Duodenal mucosa (tissue), 2 donors: ENCODE data around the gene HCRTR1.

ENCODE experiments used
- H3K27ac ChIP-seq: one replicate; pipeline ENCODE4 v1.7.0; 2013; ENCODE audit warnings: low read depth, low read length
- H3K27me3 ChIP-seq, 2 donors: one replicate each; pipeline ENCODE4 v1.7.0; 2013; ENCODE audit warnings: low read length in 2 of 2, control low read depth in 1 of 2; ENCODE audit not compliant: insufficient read depth in 2 of 2, control insufficient read depth in 1 of 2
- H3K36me3 ChIP-seq, 2 donors: one replicate each; pipeline ENCODE4 v1.7.0; 2013; ENCODE audit warnings: low read length in 2 of 2, control low read depth in 1 of 2; ENCODE audit not compliant: insufficient read depth in 2 of 2, control insufficient read depth in 1 of 2
- H3K4me1 ChIP-seq, 2 donors: one replicate each; pipeline ENCODE4 v1.7.0; 2013; ENCODE audit warnings: low read length in 2 of 2, control low read depth in 1 of 2; ENCODE audit not compliant: insufficient read depth in 2 of 2, control insufficient read depth in 1 of 2
- H3K4me3 ChIP-seq, 2 donors: one replicate each; pipeline ENCODE4 v1.7.0; 2013; ENCODE audit warnings: low read length in 2 of 2, low read depth in 1 of 2
- H3K9ac ChIP-seq, 2 donors: one replicate each; pipeline ENCODE4 v1.7.0; 2013; ENCODE audit warnings: low read length in 2 of 2, low read depth in 1 of 2
- H3K9me3 ChIP-seq, 2 donors: one replicate each; pipeline ENCODE4 v1.7.0; 2013; ENCODE audit warnings: low read length in 2 of 2, control low read depth in 1 of 2; ENCODE audit not compliant: control insufficient read depth in 1 of 2

HCRTR1 gene

GRCh38 chr1:31657020-31657804 lies 39.7 kb downstream of the HCRTR1 start:
- Histone ChIP-seq H3K36me3 (peaks cover 0 to 12% of the 10 kb centered on the region in 2 donors), H3K4me3 (no peak overlapping the region), H3K9ac (no peak overlapping the region), H3K9me3 (no peaks in the 10 kb centered on the region), H3K4me1 (no peaks in the 10 kb centered on the region), H3K27ac (no peak overlapping the region), H3K27me3 (no peaks in the 10 kb centered on the region)

- no peak overlapping the region for H3K4me3 ChIP-seq
- H3K27me3 ChIP-seq = no peaks in the 10 kb centered on the region
- H3K9ac ChIP-seq = no peak overlapping the region
- no peaks in the 10 kb centered on the region for H3K4me1 ChIP-seq
- H3K9me3 ChIP-seq = no peaks in the 10 kb centered on the region
- H3K36me3 ChIP-seq = peaks cover 0 to 9% of the 10 kb centered on the region in 2 donors
- H3K27ac ChIP-seq = no peak overlapping the region
Observed at GRCh38 chr1:31657972-31658510, 40.6 kb downstream of the HCRTR1 start.

- Histone ChIP-seq H3K4me3 (no peak overlapping the region), H3K4me1 (no peaks in the 10 kb centered on the region), H3K27ac (no peak overlapping the region), H3K9ac (no peak overlapping the region), H3K27me3 (no peaks in the 10 kb centered on the region), H3K36me3 (peaks cover 0 to 9% of the 10 kb centered on the region in 2 donors), H3K9me3 (no peaks in the 10 kb centered on the region)
Observed at GRCh38 chr1:31658721-31659120, 41.2 kb downstream of the HCRTR1 start.

- H3K9ac ChIP-seq = no peak overlapping the region
- no peaks in the 10 kb centered on the region for H3K27me3 ChIP-seq
- no peak overlapping the region for H3K27ac ChIP-seq
- no peaks in the 10 kb centered on the region for H3K9me3 ChIP-seq
- H3K4me1 ChIP-seq = peaks cover 0 to under 1% of the 10 kb centered on the region in 2 donors
- no peak overlapping the region for H3K4me3 ChIP-seq
- peaks cover 0 to 9% of the 10 kb centered on the region in 2 donors for H3K36me3 ChIP-seq
Observed at GRCh38 chr1:31659889-31660288, 42.4 kb downstream of the HCRTR1 start.

- H3K36me3 ChIP-seq = peaks cover 0 to 9% of the 10 kb centered on the region in 2 donors
- H3K4me1 ChIP-seq = peaks cover 7 to 11% of the 10 kb centered on the region in 2 donors
- H3K9ac ChIP-seq = no peak overlapping the region
- H3K4me3 ChIP-seq = no peak overlapping the region
- no peak overlapping the region for H3K27ac ChIP-seq
- no peaks in the 10 kb centered on the region for H3K27me3 ChIP-seq
- no peaks in the 10 kb centered on the region for H3K9me3 ChIP-seq
Observed at GRCh38 chr1:31660871-31661455, 43.5 kb downstream of the HCRTR1 start.

- Histone ChIP-seq H3K36me3 (peaks cover 0 to 9% of the 10 kb centered on the region in 2 donors), H3K4me3 (no peak overlapping the region), H3K9me3 (no peaks in the 10 kb centered on the region), H3K4me1 (peaks cover 14 to 19% of the 10 kb centered on the region in 2 donors), H3K9ac (no peak overlapping the region), H3K27me3 (no peaks in the 10 kb centered on the region), H3K27ac (no peak overlapping the region)
Observed at GRCh38 chr1:31661856-31662255, 44.4 kb downstream of the HCRTR1 start.

GRCh38 chr1:31662463-31662862 lies 45.0 kb downstream of the HCRTR1 start:
- peaks cover 20 to 25% of the 10 kb centered on the region in 2 donors for H3K4me1 ChIP-seq
- no peak overlapping the region for H3K27ac ChIP-seq
- no peaks in the 10 kb centered on the region for H3K9me3 ChIP-seq
- no peaks in the 10 kb centered on the region for H3K27me3 ChIP-seq
- no peak overlapping the region for H3K4me3 ChIP-seq
- H3K36me3 ChIP-seq = peaks cover 0 to 9% of the 10 kb centered on the region in 2 donors
- H3K9ac ChIP-seq = no peak overlapping the region

GRCh38 chr1:31663622-31664452 lies 46.3 kb downstream of the HCRTR1 start:
- Histone ChIP-seq H3K9me3 (no peaks in the 10 kb centered on the region), H3K27me3 (no peaks in the 10 kb centered on the region), H3K9ac (no peak overlapping the region), H3K36me3 (peaks cover 0 to 3% of the 10 kb centered on the region in 2 donors), H3K27ac (no peak overlapping the region), H3K4me3 (no peak overlapping the region), H3K4me1 (peaks cover 24 to 30% of the 10 kb centered on the region in 2 donors)

GRCh38 chr1:31664528-31664927 lies 47.0 kb downstream of the HCRTR1 start:
- Histone ChIP-seq H3K9ac (no peak overlapping the region), H3K4me1 (peaks cover 29 to 37% of the 10 kb centered on the region in 2 donors), H3K4me3 (no peak overlapping the region), H3K36me3 (no peaks in the 10 kb centered on the region), H3K27ac (no peak overlapping the region), H3K27me3 (no peaks in the 10 kb centered on the region), H3K9me3 (no peaks in the 10 kb centered on the region)
